HEK293 (cell line): ENCODE data around the gene ZNF229.

Source experiments
- BCL6B ChIP-seq: fragments of 450-650 bp; formaldehyde crosslinking; IDR thresholded peaks from 2 replicates; pipeline ENCODE4 v1.5.1; 2017; ENCODE audit warnings: missing biosample characterization, missing genetic modification characterization
- GLIS2 ChIP-seq: fragments of 450-650 bp; formaldehyde crosslinking; IDR thresholded peaks from 2 replicates; pipeline ENCODE4 v1.5.1; 2016; ENCODE audit warnings: missing biosample characterization, missing genetic modification characterization
- HOXD13 ChIP-seq: sonication (generic); formaldehyde crosslinking; IDR thresholded peaks from 2 replicates; pipeline ENCODE4 v1.8.0; 2022; ENCODE audit warnings: missing genetic modification reagents, borderline replicate concordance
- MZF1 ChIP-seq: fragments of 450-650 bp; formaldehyde crosslinking; IDR thresholded peaks from 2 replicates; pipeline ENCODE4 v1.5.1; 2017; ENCODE audit warnings: missing biosample characterization, missing genetic modification characterization, borderline replicate concordance
- OSR2 ChIP-seq: fragments of 450-650 bp; formaldehyde crosslinking; IDR thresholded peaks from 2 replicates; pipeline ENCODE4 v1.5.1; 2016; ENCODE audit warnings: missing biosample characterization, missing genetic modification characterization
- SP3 ChIP-seq: fragments of 450-650 bp; formaldehyde crosslinking; IDR thresholded peaks from 2 replicates; pipeline ENCODE4 v1.5.1; 2016; ENCODE audit warnings: missing biosample characterization, missing genetic modification characterization
- TCF7L2 ChIP-seq: IDR thresholded peaks from 2 replicates; pipeline ENCODE4 v1.6.1; 2011; ENCODE audit warnings: low read depth, mild to moderate bottlenecking, inconsistent platforms, low read length, moderate library complexity, borderline replicate concordance
- TRIM28 ChIP-seq: IDR thresholded peaks from 2 replicates; pipeline ENCODE4 v1.6.1; 2011; ENCODE audit warnings: low read length, control low read depth, borderline replicate concordance
- ZBTB6 ChIP-seq: fragments of 450-650 bp; formaldehyde crosslinking; IDR thresholded peaks from 2 replicates; pipeline ENCODE4 v1.5.1; 2017; ENCODE audit warnings: missing biosample characterization, missing genetic modification characterization
- ZEB2 ChIP-seq: fragments of 450-650 bp; formaldehyde crosslinking; IDR thresholded peaks from 2 replicates; pipeline ENCODE4 v1.5.1; 2016; ENCODE audit warnings: missing biosample characterization, missing genetic modification characterization
- ZFP3 ChIP-seq: fragments of 450-650 bp; formaldehyde crosslinking; IDR thresholded peaks from 2 replicates; pipeline ENCODE4 v1.5.1; 2016; ENCODE audit warnings: low read depth, missing biosample characterization, missing genetic modification characterization
- ZNF140 ChIP-seq: fragments of 450-650 bp; formaldehyde crosslinking; IDR thresholded peaks from 2 replicates; pipeline ENCODE4 v1.5.1; 2016; ENCODE audit warnings: missing biosample characterization, missing genetic modification characterization
- ZNF184 ChIP-seq: fragments of 450-650 bp; IDR thresholded peaks from 2 replicates; pipeline ENCODE4 v1.5.1; 2018; ENCODE audit warnings: missing biosample characterization, mild to moderate bottlenecking, missing genetic modification characterization
- ZNF23 ChIP-seq: fragments of 450-650 bp; formaldehyde crosslinking; IDR thresholded peaks from 2 replicates; pipeline ENCODE4 v1.5.1; 2016; ENCODE audit warnings: missing biosample characterization, missing genetic modification characterization, borderline replicate concordance
- ZNF274 ChIP-seq, 2 experiments: fragments of 200-500 bp in 1 of 2; fragments of 450-650 bp in 1 of 2; sonication (Bioruptor generic) in 1 of 2; formaldehyde crosslinking in 1 of 2; IDR thresholded peaks; 2 replicates each; pipeline versions ENCODE4 v1.5.1 to v1.6.1; 2014 to 2016; ENCODE audit warnings: borderline replicate concordance in 1 of 2, inconsistent platforms in 1 of 2, low read length in 1 of 2, missing biosample characterization in 1 of 2, missing genetic modification characterization in 1 of 2
- ZNF335 ChIP-seq: fragments of 450-650 bp; formaldehyde crosslinking; conservative IDR thresholded peaks from 2 replicates; pipeline ENCODE4 v1.5.1; 2016; ENCODE audit warnings: missing biosample characterization, missing genetic modification characterization
- ZNF449 ChIP-seq: fragments of 450-650 bp; formaldehyde crosslinking; IDR thresholded peaks from 2 replicates; pipeline ENCODE4 v1.5.1; 2017; ENCODE audit warnings: missing biosample characterization, mild to moderate bottlenecking, missing genetic modification characterization, moderate library complexity
- ZNF560 ChIP-seq: fragments of 450-650 bp; formaldehyde crosslinking; IDR thresholded peaks from 2 replicates; pipeline ENCODE4 v1.5.1; 2017; ENCODE audit warnings: missing biosample characterization, missing genetic modification characterization, borderline replicate concordance
- ZNF692 ChIP-seq: fragments of 450-650 bp; formaldehyde crosslinking; IDR thresholded peaks from 2 replicates; pipeline ENCODE4 v1.5.1; 2016; ENCODE audit warnings: missing biosample characterization, missing genetic modification characterization
- ZNF76 ChIP-seq: fragments of 450-650 bp; formaldehyde crosslinking; IDR thresholded peaks from 2 replicates; pipeline ENCODE4; 2016; ENCODE audit warnings: low read depth, missing biosample characterization, missing genetic modification characterization, borderline replicate concordance
- TF ChIP-seq, protein P1 (sequence below): fragments of 450-650 bp; formaldehyde crosslinking; IDR thresholded peaks from 2 replicates; pipeline ENCODE4 v1.5.1; 2016; ENCODE audit warnings: missing biosample characterization, missing genetic modification characterization, low read depth
- TF ChIP-seq, protein P2 (sequence below): fragments of 450-650 bp; formaldehyde crosslinking; IDR thresholded peaks from 2 replicates; pipeline ENCODE4 v1.5.1; 2016; ENCODE audit warnings: missing biosample characterization, missing genetic modification characterization
- TF ChIP-seq, protein P3 (sequence below): fragments of 450-650 bp; formaldehyde crosslinking; IDR thresholded peaks from 2 replicates; pipeline ENCODE4 v1.5.1; 2016; ENCODE audit warnings: missing biosample characterization, missing genetic modification characterization, borderline replicate concordance

Gene ZNF229

GRCh38 chr19:44401139-44402115 lies 46.8 kb downstream of the ZNF229 start, which contains the start of gene ZNF285 (continued):
- no peak for TF ChIP-seq ZNF274 (IDR thresholded peaks at IDR 0.05; ENCODE audit: low read length)
- no peak for TF ChIP-seq ZNF274 (tag by site-specific recombination; IDR thresholded peaks at IDR 0.05; ENCODE audit: borderline replicate concordance)
- no peak for TF ChIP-seq OSR2
- TF ChIP-seq ZNF184 (tag by site-specific recombination) = no peak
- no peak for TF ChIP-seq BCL6B
- TF ChIP-seq ZNF560 (tag by site-specific recombination) = no peak
- no peak for TF ChIP-seq GLIS2 (tag by site-specific recombination)
- 0 out of 2 replicates have a peak, but pooled peaks have one; percentile 54 for TF ChIP-seq ZNF692 (tag by site-specific recombination)
- no peak for TF ChIP-seq MZF1 (tag by site-specific recombination)
- TF ChIP-seq ZFP3 = no peak
- TF ChIP-seq ZEB2 (tag by site-specific recombination) = no peak
- TF ChIP-seq ZNF449 (tag by site-specific recombination) = no peak
- TF ChIP-seq TCF7L2 = no peak
- TF ChIP-seq ZNF140 = no peak
- TF ChIP-seq, protein P1, sequence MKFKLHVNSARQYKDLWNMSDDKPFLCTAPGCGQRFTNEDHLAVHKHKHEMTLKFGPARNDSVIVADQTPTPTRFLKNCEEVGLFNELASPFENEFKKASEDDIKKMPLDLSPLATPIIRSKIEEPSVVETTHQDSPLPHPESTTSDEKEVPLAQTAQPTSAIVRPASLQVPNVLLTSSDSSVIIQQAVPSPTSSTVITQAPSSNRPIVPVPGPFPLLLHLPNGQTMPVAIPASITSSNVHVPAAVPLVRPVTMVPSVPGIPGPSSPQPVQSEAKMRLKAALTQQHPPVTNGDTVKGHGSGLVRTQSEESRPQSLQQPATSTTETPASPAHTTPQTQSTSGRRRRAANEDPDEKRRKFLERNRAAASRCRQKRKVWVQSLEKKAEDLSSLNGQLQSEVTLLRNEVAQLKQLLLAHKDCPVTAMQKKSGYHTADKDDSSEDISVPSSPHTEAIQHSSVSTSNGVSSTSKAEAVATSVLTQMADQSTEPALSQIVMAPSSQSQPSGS (tag by site-specific recombination) = no peak
- TF ChIP-seq ZNF335 (tag by site-specific recombination) = peak; percentile 95
- TF ChIP-seq HOXD13 (CRISPR knock-in tag) = no peak
- TF ChIP-seq ZNF76 (tag by site-specific recombination) = peak; percentile 89
- TF ChIP-seq TRIM28 = no peak; the same call in 1 of the 2 replicates
- TF ChIP-seq, protein P2, sequence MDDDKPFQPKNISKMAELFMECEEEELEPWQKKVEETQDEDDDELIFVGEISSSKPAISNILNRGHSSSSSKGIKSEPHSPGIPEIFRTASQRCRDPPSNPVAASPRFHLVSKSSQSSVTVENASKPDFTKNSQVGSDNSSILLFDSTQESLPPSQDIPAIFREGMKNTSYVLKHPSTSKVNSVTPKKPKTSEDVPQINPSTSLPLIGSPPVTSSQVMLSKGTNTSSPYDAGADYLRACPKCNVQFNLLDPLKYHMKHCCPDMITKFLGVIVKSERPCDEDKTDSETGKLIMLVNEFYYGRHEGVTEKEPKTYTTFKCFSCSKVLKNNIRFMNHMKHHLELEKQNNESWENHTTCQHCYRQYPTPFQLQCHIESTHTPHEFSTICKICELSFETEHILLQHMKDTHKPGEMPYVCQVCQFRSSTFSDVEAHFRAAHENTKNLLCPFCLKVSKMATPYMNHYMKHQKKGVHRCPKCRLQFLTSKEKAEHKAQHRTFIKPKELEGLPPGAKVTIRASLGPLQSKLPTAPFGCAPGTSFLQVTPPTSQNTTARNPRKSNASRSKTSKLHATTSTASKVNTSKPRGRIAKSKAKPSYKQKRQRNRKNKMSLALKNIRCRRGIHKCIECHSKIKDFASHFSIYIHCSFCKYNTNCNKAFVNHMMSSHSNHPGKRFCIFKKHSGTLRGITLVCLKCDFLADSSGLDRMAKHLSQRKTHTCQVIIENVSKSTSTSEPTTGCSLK (tag by site-specific recombination) = no peak
- TF ChIP-seq, protein P3, sequence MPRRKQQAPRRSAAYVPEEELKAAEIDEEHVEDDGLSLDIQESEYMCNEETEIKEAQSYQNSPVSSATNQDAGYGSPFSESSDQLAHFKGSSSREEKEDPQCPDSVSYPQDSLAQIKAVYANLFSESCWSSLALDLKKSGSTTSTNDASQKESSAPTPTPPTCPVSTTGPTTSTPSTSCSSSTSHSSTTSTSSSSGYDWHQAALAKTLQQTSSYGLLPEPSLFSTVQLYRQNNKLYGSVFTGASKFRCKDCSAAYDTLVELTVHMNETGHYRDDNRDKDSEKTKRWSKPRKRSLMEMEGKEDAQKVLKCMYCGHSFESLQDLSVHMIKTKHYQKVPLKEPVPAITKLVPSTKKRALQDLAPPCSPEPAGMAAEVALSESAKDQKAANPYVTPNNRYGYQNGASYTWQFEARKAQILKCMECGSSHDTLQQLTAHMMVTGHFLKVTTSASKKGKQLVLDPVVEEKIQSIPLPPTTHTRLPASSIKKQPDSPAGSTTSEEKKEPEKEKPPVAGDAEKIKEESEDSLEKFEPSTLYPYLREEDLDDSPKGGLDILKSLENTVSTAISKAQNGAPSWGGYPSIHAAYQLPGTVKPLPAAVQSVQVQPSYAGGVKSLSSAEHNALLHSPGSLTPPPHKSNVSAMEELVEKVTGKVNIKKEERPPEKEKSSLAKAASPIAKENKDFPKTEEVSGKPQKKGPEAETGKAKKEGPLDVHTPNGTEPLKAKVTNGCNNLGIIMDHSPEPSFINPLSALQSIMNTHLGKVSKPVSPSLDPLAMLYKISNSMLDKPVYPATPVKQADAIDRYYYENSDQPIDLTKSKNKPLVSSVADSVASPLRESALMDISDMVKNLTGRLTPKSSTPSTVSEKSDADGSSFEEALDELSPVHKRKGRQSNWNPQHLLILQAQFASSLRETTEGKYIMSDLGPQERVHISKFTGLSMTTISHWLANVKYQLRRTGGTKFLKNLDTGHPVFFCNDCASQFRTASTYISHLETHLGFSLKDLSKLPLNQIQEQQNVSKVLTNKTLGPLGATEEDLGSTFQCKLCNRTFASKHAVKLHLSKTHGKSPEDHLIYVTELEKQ (tag by site-specific recombination) = no peak
- TF ChIP-seq ZNF23 = no peak
- TF ChIP-seq ZBTB6 = no peak
- peak; percentile 88 for TF ChIP-seq SP3 (tag by site-specific recombination)
